GM12878 (cell line): ENCODE data around the gene SELENOP. TPM values are rescaled to one million over a fixed set of nuclear protein-coding genes. Genes with fewer than 3 reads are reported as not detected.

Source experiments
- ATAC-seq: fragments of 200-7000 bp; cut with Tn5 transposase; 3 replicates; pipeline ENCODE4 v1.9.1; 2020; ENCODE audit warnings: mild to moderate bottlenecking, moderate library complexity
- BruUV-seq: library from RNA; stranded (reverse); fragments of 400-500 nt; replicated peaks from 2 replicates; lab custom pipeline; 2021; lab: Mats Ljungman, UMichigan
- CTCF ChIA-PET: fragments of 300-600 bp; sonication (Branson Sonifier 250); formaldehyde crosslinking; extraction: SDS; loops from one replicate; lab custom pipeline; 2021; ENCODE audit warnings: inconsistent platforms; lab: Yijun Ruan, JAX
- POLR2A ChIA-PET: fragments of 350-600 bp; formaldehyde crosslinking; extraction: SDS; loops from one replicate; lab custom pipeline; 2021; ENCODE audit warnings: inconsistent platforms; lab: Charles Lee
- RAD21 ChIA-PET: fragments of 300-600 bp; sonication (Branson Sonifier 250); formaldehyde crosslinking; loops from one replicate; lab custom pipeline; 2023; ENCODE audit warnings: antibody characterized with exemption; ENCODE audit not compliant: unreplicated experiment; lab: Charles Lee
- SMC1A ChIA-PET: fragments of 300-600 bp; sonication (Branson Sonifier 250); formaldehyde crosslinking; loops from one replicate; lab custom pipeline; 2023; ENCODE audit not compliant: unreplicated experiment, uncharacterized antibody; lab: Charles Lee
- DNase-seq: peaks from one replicate; pipeline ENCODE4 v3.0.0-alpha.2; 2011; ENCODE audit warnings: low read depth, low spot score
- FAIRE-seq: peaks from 3 replicates; lab custom pipeline; 2011; peaks lifted over from hg19 to GRCh38; lab: Jason Lieb, UNC
- H2AFZ ChIP-seq: 2 replicates; pipeline ENCODE4 v1.6.0; 2011; ENCODE audit warnings: low read depth, low read length, control low read depth; ENCODE audit not compliant: control insufficient read depth
- H3K27ac ChIP-seq: 2 replicates; pipeline ENCODE4 v1.5.1; 2011; ENCODE audit warnings: control low read depth; ENCODE audit not compliant: control insufficient read depth, insufficient read depth
- H3K27me3 ChIP-seq, 2 experiments: replicated peaks in 1 of 2; 2 replicates each; pipeline versions ENCODE4 v1.6.0 to v1.6.1; 2011; ENCODE audit warnings: low read length in 1 of 2; ENCODE audit not compliant: control insufficient read depth in 2 of 2, insufficient read depth in 2 of 2
- H3K36me3 ChIP-seq, 2 experiments: 2 replicates each; pipeline ENCODE4 v1.5.1; 2011; ENCODE audit warnings: low read length in 1 of 2; ENCODE audit not compliant: control insufficient read depth in 2 of 2, insufficient read depth in 2 of 2
- H3K4me1 ChIP-seq: 2 replicates; pipeline ENCODE4 v1.6.1; 2011; ENCODE audit warnings: mild to moderate bottlenecking, low read length, moderate library complexity, mixed read lengths; ENCODE audit not compliant: control insufficient read depth, insufficient read depth
- H3K4me2 ChIP-seq: 2 replicates; pipeline ENCODE4 v1.6.0; 2011; ENCODE audit warnings: control low read depth; ENCODE audit not compliant: control insufficient read depth, insufficient read depth
- H3K4me3 ChIP-seq: fragments of 200-600 bp; sonication (generic); 2 replicates; pipeline ENCODE4 v1.5.1; 2016
- H3K79me2 ChIP-seq: 2 replicates; pipeline ENCODE4 v1.6.0; 2011; ENCODE audit warnings: low read length; ENCODE audit not compliant: control insufficient read depth, insufficient read depth
- H3K9ac ChIP-seq: 2 replicates; pipeline ENCODE4 v1.8.0; 2011; ENCODE audit warnings: low read length, control low read depth, mixed read lengths; ENCODE audit not compliant: control insufficient read depth, insufficient read depth
- H3K9me3 ChIP-seq: replicated peaks from 3 replicates; pipeline ENCODE4 v1.5.1; 2011; ENCODE audit warnings: mild to moderate bottlenecking, low read length; ENCODE audit not compliant: control insufficient read depth, insufficient read depth
- H4K20me1 ChIP-seq: 2 replicates; pipeline ENCODE4 v1.6.0; 2011; ENCODE audit not compliant: control insufficient read depth, insufficient read depth
- BACH1 ChIP-seq: fragments of 450-650 bp; IDR thresholded peaks from 2 replicates; pipeline ENCODE4 v1.6.1; 2017; ENCODE audit warnings: mild to moderate bottlenecking, borderline replicate concordance
- BMI1 ChIP-seq: fragments of 450-650 bp; IDR thresholded peaks from 2 replicates; pipeline ENCODE4 v1.6.1; 2016; ENCODE audit warnings: mild to moderate bottlenecking, moderate library complexity, borderline replicate concordance
- CHD4 ChIP-seq: fragments of 200-600 bp; sonication (generic); IDR thresholded peaks from 2 replicates; pipeline ENCODE4 v1.6.1; 2016; ENCODE audit warnings: mild to moderate bottlenecking
- GATAD2B ChIP-seq: fragments of 450-650 bp; conservative IDR thresholded peaks from 2 replicates; pipeline ENCODE4 v1.6.1; 2017; ENCODE audit warnings: low read depth, mild to moderate bottlenecking, moderate library complexity
- SRF ChIP-seq, 2 experiments: IDR thresholded peaks; 2 replicates each; pipeline ENCODE4 v1.6.1; 2011; ENCODE audit warnings: low read depth in 2 of 2, low read length in 2 of 2, mild to moderate bottlenecking in 1 of 2, moderate library complexity in 1 of 2
- TARDBP ChIP-seq: IDR thresholded peaks from 2 replicates; pipeline ENCODE4 v1.6.1; 2016; ENCODE audit warnings: borderline replicate concordance
- TCF12 ChIP-seq: IDR thresholded peaks from 2 replicates; pipeline ENCODE4 v1.6.1; 2011; ENCODE audit warnings: low read depth, mild to moderate bottlenecking, low read length
- YBX1 ChIP-seq: fragments of 450-650 bp; IDR thresholded peaks from 2 replicates; pipeline ENCODE4 v1.6.1; 2016; ENCODE audit warnings: antibody characterized with exemption
- ZNF622 ChIP-seq: fragments of 450-650 bp; IDR thresholded peaks from 2 replicates; pipeline ENCODE4 v1.6.1; 2017; ENCODE audit warnings: mild to moderate bottlenecking, inconsistent platforms
- WGBS: methylation state at CpG from one replicate; pipeline ENCODE4 v1.1.6; 2016; ENCODE audit warnings: low lambda C conversion rate; ENCODE audit not compliant: insufficient replicate concordance, insufficient coverage; ENCODE audit errors: missing lambda C conversion rate; 5-methylcytosine and 5-hydroxymethylcytosine counted together
- in situ Hi-C: fragments of 300-500 bp; cut with MboI; formaldehyde crosslinking; loops from 9 replicates; pipeline ENCODE4 v1.14.3; 2018; ENCODE audit warnings: mixed read lengths
- intact Hi-C: fragments of 100-400 bp; cut with micrococcal nuclease; formaldehyde crosslinking; loops from one replicate; pipeline ENCODE4 v1.14.2; 2022; ENCODE audit not compliant: unreplicated experiment
- polyA plus RNA-seq, 11 experiments: library from polyadenylated mRNA; depleted of rRNA in 4 of 11; unstranded in 6 of 11; stranded (reverse) in 5 of 11; fragments of >200 nt; fragmentation: Nextera tagmentation in 4 of 11; fragmentation: Illumina TruSeq in 1 of 11; extraction: Ambion mirVana in 4 of 11; extraction: Trizol in 1 of 11; gene quantifications; 1 replicate in 1 of 11; 2 replicates in 10 of 11; pipeline versions ENCODE4 v1.2.1 to v1.2.3, GENCODE V29; 2011 to 2016; ENCODE audit warnings: inconsistent platforms in 2 of 11, missing spikeins in 2 of 11, low read depth in 1 of 11
- total RNA-seq, 4 experiments: library from RNA; depleted of rRNA in 3 of 4; stranded (reverse); fragments of >200 nt in 3 of 4; fragmentation: Illumina TruSeq in 1 of 4; extraction: Trizol in 1 of 4; gene quantifications; 2 replicates each; pipeline versions ENCODE4 v1.2.1 to v1.2.3, GENCODE V29; 2013 to 2021
- TF ChIP-seq, protein P1 (sequence below): IDR thresholded peaks from 2 replicates; pipeline ENCODE4 v1.6.1; 2011; ENCODE audit warnings: mild to moderate bottlenecking, low read depth, low read length, moderate library complexity; ENCODE audit not compliant: insufficient replicate concordance

Gene SELENOP
- total and polyA plus RNA-seq, 10 of the 15 experiments (the other 5 are each of a cell fraction or from before 2014, with no cell fraction given): 0.08 to 5.1 (median 0.88) TPM; not detected in 3

DNA sequence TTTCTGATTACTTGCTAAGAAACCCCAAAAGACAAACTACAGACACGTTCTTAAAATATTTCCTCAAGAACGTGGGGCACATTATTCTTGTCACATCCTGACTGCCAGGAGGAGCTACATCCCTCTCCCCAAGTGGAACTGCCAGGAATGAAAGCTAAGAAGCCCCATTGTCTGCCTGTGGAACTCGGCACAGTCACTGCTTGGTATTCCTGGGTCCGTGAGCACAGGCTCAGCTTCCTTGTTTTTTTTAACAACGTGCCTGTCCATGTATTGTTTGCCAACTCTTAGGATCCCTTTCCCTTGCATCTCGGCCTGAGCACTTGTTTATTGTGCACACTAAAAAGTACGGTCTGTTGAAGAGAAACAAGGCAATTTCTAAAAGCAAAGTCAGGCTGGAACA lies 47.0 kb upstream of the SELENOP start:
- ChIA-PET RAD21 (interaction anchor here (1.0 to 1.7 kb wide), 5 partner anchors 11 to 49 kb away, joined by 3 to 4 read pairs (median 3); partner anchors contain the start of gene SELENOP), CTCF (interaction anchor here (0.7 to 1.1 kb wide), 2 partner anchors 12 to 114 kb away, joined by 3 read pairs; no protein-coding TSS in a partner anchor), POLR2A (no interaction called here), SMC1A (interaction anchor here (0.6 to 2.2 kb wide), 10 partner anchors 12 to 261 kb away, joined by 3 to 10 read pairs (median 4); partner anchors contain the start of gene SELENOP)
- Histone ChIP-seq H3K4me1 (no peaks in the 10 kb centered on the region), H3K36me3 (no peaks in the 10 kb centered on the region), H4K20me1 (no peaks in the 10 kb centered on the region), H3K9ac (no peak overlapping the region), H3K27me3 (no peaks in the 10 kb centered on the region), H3K9me3 (no peaks in the 10 kb centered on the region), H3K27ac (no peak overlapping the region), H3K79me2 (no peaks in the 10 kb centered on the region), H3K4me2 (no peak overlapping the region), H2AFZ (no peak overlapping the region), H3K4me3 (no peak overlapping the region)
- DNase-seq (no peak), FAIRE-seq (no peak), ATAC-seq (no peak)
- 12% methylated on average over 7 of the region's 7 CpGs for WGBS
- in situ Hi-C loops: no loop called here
- no peak for TF ChIP-seq SRF (IDR thresholded peaks at IDR 0.05; ENCODE audit: low read depth in 2 of 2, low read length in 2 of 2)
- no peak for TF ChIP-seq BACH1
- no peak for TF ChIP-seq TARDBP
- no peak for TF ChIP-seq YBX1
- TF ChIP-seq ZNF622: no peak
- TF ChIP-seq CHD4: no peak
- TF ChIP-seq, protein P1, sequence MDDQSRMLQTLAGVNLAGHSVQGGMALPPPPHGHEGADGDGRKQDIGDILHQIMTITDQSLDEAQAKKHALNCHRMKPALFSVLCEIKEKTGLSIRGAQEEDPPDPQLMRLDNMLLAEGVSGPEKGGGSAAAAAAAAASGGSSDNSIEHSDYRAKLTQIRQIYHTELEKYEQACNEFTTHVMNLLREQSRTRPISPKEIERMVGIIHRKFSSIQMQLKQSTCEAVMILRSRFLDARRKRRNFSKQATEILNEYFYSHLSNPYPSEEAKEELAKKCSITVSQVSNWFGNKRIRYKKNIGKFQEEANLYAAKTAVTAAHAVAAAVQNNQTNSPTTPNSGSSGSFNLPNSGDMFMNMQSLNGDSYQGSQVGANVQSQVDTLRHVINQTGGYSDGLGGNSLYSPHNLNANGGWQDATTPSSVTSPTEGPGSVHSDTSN: no peak
- no peak for TF ChIP-seq TCF12
- no peak for TF ChIP-seq BMI1
- no peak for TF ChIP-seq GATAD2B
- BruUV-seq: no TSS peak
- intact Hi-C loops: no loop called here
